ENCODE results near the gene NSL1.

NSL1 gene

GRCh38 chr1:212760126-212760823, 31.3 kb downstream of the NSL1 start:
- H3K9me3 ChIP-seq (ENCODE audit: control insufficient read depth, low read length): no peaks in the 10 kb centered on the region
- TF ChIP-seq CTCF (IDR thresholded peaks at IDR 0.05): no peak
- no peak overlapping the region for H3K9ac ChIP-seq
- no peak overlapping the region for H3K4me3 ChIP-seq (ENCODE audit: low read depth, low read length)
- H3K4me1 ChIP-seq: no peaks in the 10 kb centered on the region
- H3K36me3 ChIP-seq (ENCODE audit: control insufficient read depth, insufficient read depth, low read length): no peaks in the 10 kb centered on the region
- H3K27me3 ChIP-seq (ENCODE audit: control insufficient read depth, insufficient read depth, low read length): no peaks in the 10 kb centered on the region
- H3K79me2 ChIP-seq: peaks cover 12% of the 10 kb centered on the region
- H2AFZ ChIP-seq: no peak overlapping the region
- H3K4me2 ChIP-seq (ENCODE audit: low read length): no peak overlapping the region
- no peak overlapping the region for H3K27ac ChIP-seq

DNA sequence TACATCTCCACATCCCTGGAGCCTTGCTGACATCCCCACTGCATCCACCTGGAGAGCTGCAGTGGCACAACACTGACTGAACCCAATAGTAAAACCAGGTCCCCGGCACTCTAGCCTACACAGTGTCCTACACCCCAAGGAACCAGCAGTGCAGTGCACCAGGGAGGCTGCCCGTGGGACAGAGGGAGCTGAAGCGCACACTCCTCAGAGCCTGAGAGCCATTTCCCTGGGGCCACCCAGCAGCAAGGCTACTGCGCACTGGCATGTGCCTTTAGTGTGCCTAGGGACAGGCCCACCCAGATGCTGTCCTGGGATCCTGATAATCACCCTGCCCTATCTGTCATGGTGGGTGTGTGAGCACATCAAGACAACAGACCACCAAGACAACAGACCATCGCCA, 31.9 kb downstream of the NSL1 start:
- no peak overlapping the region for H3K4me3 ChIP-seq (ENCODE audit: low read depth, low read length)
- H3K36me3 ChIP-seq (ENCODE audit: control insufficient read depth, insufficient read depth, low read length): no peaks in the 10 kb centered on the region
- H2AFZ ChIP-seq: no peak overlapping the region
- no peak overlapping the region for H3K9ac ChIP-seq
- H3K4me1 ChIP-seq: no peaks in the 10 kb centered on the region
- no peaks in the 10 kb centered on the region for H3K27me3 ChIP-seq (ENCODE audit: control insufficient read depth, insufficient read depth, low read length)
- no peak for TF ChIP-seq CTCF (IDR thresholded peaks at IDR 0.05)
- H3K79me2 ChIP-seq: peaks cover 12% of the 10 kb centered on the region
- H3K27ac ChIP-seq: no peak overlapping the region
- H3K9me3 ChIP-seq (ENCODE audit: control insufficient read depth, low read length): no peaks in the 10 kb centered on the region
- H3K4me2 ChIP-seq (ENCODE audit: low read length): no peak overlapping the region

DNA sequence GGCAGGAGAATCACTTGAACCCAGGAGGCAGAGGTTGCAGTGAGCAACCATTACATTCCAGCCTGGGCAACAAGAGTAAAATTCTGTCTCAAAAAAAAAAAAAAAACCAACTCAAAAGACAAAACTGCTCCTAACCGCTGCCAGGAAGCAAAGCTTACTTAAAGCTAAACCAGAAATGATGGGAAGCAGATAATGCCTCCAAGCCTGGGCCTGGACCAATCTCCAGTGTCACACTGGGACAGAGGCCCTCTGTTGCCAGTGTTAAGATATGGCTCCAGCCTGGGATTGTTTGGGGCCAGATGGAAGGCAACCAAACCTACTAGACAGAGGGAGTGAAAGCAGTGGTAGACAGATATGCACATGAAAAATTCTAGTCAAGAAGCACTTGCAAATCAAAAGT, 36.9 kb downstream of the NSL1 start:
- Histone ChIP-seq H3K9me3 (ENCODE audit: control insufficient read depth, low read length) (no peaks in the 10 kb centered on the region), H3K36me3 (ENCODE audit: control insufficient read depth, insufficient read depth, low read length) (no peaks in the 10 kb centered on the region), H3K79me2 (no peaks in the 10 kb centered on the region), H3K27ac (no peak overlapping the region), H3K4me2 (ENCODE audit: low read length) (no peak overlapping the region), H3K4me3 (ENCODE audit: low read depth, low read length) (no peak overlapping the region), H3K9ac (no peak overlapping the region), H3K27me3 (ENCODE audit: control insufficient read depth, insufficient read depth, low read length) (no peaks in the 10 kb centered on the region), H2AFZ (no peak overlapping the region), H3K4me1 (no peaks in the 10 kb centered on the region)
- no peak for TF ChIP-seq CTCF (IDR thresholded peaks at IDR 0.05)

GRCh38 chr1:212754193-212754592, 37.4 kb downstream of the NSL1 start:
- TF ChIP-seq CTCF (IDR thresholded peaks at IDR 0.05): no peak
- no peaks in the 10 kb centered on the region for H3K4me1 ChIP-seq
- H3K9ac ChIP-seq: no peak overlapping the region
- H3K9me3 ChIP-seq (ENCODE audit: control insufficient read depth, low read length): no peaks in the 10 kb centered on the region
- H3K27me3 ChIP-seq (ENCODE audit: control insufficient read depth, insufficient read depth, low read length): no peaks in the 10 kb centered on the region
- H3K4me2 ChIP-seq (ENCODE audit: low read length): no peak overlapping the region
- no peak overlapping the region for H3K27ac ChIP-seq
- H3K4me3 ChIP-seq (ENCODE audit: low read depth, low read length): no peak overlapping the region
- no peak overlapping the region for H2AFZ ChIP-seq
- H3K36me3 ChIP-seq (ENCODE audit: control insufficient read depth, insufficient read depth, low read length): no peaks in the 10 kb centered on the region
- no peaks in the 10 kb centered on the region for H3K79me2 ChIP-seq

DNA sequence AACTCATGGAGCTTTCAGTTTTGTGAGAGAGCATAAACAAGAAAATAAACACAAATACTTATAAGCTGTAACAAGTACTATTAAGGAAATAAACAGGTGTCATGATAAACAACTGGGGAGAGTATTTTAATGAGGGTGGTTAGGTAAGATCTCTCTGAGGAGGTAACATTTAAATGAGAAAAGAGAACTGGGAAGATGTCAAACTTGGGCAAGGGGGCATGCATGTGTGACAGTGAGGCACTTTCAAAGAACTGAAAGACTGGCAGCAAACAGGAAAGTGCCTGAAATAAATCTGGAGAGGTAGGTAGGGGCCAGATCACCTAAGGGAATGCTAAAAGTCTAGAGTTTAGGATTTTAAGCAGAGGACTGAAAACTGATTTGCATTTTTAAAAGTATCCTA, 37.8 kb downstream of the NSL1 start:
- no peak for TF ChIP-seq CTCF (IDR thresholded peaks at IDR 0.05)
- Histone ChIP-seq H3K27me3 (ENCODE audit: control insufficient read depth, insufficient read depth, low read length) (no peaks in the 10 kb centered on the region), H3K36me3 (ENCODE audit: control insufficient read depth, insufficient read depth, low read length) (no peaks in the 10 kb centered on the region), H3K9ac (no peak overlapping the region), H3K4me3 (ENCODE audit: low read depth, low read length) (no peak overlapping the region), H3K79me2 (no peaks in the 10 kb centered on the region), H3K27ac (no peak overlapping the region), H3K4me2 (ENCODE audit: low read length) (no peak overlapping the region), H3K9me3 (ENCODE audit: control insufficient read depth, low read length) (no peaks in the 10 kb centered on the region), H2AFZ (no peak overlapping the region), H3K4me1 (no peaks in the 10 kb centered on the region)
